NB4 (cell line): ENCODE results near the gene DYDC2.

ENCODE experiments used
- CTCF ChIP-seq: IDR thresholded peaks from one replicate; pipeline ENCODE4 v1.5.1; 2012; ENCODE audit warnings: low read depth, low read length
- POLR2A ChIP-seq: IDR thresholded peaks from 2 replicates; pipeline ENCODE4 v1.6.1; 2011; ENCODE audit warnings: mild to moderate bottlenecking; ENCODE audit not compliant: insufficient read length; ENCODE audit errors: extremely low read depth

- TF ChIP-seq POLR2A (no peak), CTCF (no peak)
These were observed 60.0 kb downstream of the DYDC2 start for GRCh38 chr10:80416479-80417098.
